ENCODE measurements around the gene TAF4B.

DNA sequence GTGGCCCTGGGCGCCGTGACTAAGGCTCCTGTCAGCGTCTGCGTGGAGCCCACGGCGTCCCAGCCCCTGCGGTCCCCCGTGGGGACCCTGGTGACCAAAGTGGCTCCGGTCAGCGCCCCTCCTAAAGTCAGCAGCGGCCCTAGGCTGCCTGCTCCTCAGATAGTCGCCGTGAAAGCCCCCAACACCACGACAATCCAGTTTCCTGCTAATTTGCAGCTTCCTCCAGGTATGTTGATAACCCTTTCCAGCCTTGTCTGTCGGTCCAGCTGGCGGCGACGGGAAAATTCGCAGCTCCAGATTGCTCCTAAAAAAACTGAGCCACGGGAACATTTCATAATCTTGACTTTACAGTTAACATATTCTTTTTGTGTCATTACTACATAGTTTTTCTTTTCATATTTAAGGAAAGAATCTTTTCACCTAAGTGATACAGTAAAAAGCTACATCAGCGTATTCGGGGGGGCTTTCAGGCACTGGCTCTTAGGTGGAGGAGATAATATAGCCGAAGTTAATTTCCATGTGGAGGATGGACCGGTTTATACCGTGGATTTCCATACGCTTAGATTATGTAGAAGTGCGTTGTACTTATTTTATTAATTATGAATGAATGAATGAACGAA lies 916 bp downstream of the TAF4B start:
- TF ChIP-seq, protein P1, sequence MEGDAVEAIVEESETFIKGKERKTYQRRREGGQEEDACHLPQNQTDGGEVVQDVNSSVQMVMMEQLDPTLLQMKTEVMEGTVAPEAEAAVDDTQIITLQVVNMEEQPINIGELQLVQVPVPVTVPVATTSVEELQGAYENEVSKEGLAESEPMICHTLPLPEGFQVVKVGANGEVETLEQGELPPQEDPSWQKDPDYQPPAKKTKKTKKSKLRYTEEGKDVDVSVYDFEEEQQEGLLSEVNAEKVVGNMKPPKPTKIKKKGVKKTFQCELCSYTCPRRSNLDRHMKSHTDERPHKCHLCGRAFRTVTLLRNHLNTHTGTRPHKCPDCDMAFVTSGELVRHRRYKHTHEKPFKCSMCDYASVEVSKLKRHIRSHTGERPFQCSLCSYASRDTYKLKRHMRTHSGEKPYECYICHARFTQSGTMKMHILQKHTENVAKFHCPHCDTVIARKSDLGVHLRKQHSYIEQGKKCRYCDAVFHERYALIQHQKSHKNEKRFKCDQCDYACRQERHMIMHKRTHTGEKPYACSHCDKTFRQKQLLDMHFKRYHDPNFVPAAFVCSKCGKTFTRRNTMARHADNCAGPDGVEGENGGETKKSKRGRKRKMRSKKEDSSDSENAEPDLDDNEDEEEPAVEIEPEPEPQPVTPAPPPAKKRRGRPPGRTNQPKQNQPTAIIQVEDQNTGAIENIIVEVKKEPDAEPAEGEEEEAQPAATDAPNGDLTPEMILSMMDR (IDR thresholded peaks at IDR 0.05), result no peak
- no peak for TF ChIP-seq POLR2A (IDR thresholded peaks at IDR 0.05)
- TF ChIP-seq EP300 (IDR thresholded peaks at IDR 0.05; ENCODE audit: low read depth), result no peak

All from transverse colon (tissue), 3 donors.